Body of pancreas (tissue), 4 donors: ENCODE results near the gene GDPD5.

ENCODE experiments used
- CTCF ChIP-seq, 7 experiments: fragments of 450-650 bp in 4 of 7; fragments of 200-600 bp in 3 of 7; sonication (generic) in 3 of 7; IDR thresholded peaks; one replicate each; pipeline ENCODE4 v1.5.1; 2016 to 2019; ENCODE audit warnings: antibody characterized with exemption in 7 of 7
- POLR2A ChIP-seq, 3 donors: fragments of 450-650 bp; IDR thresholded peaks; one replicate each; pipeline ENCODE4 v1.6.1; 2016; ENCODE audit warnings: antibody characterized with exemption in 3 of 3, mild to moderate bottlenecking in 2 of 3

DNA sequence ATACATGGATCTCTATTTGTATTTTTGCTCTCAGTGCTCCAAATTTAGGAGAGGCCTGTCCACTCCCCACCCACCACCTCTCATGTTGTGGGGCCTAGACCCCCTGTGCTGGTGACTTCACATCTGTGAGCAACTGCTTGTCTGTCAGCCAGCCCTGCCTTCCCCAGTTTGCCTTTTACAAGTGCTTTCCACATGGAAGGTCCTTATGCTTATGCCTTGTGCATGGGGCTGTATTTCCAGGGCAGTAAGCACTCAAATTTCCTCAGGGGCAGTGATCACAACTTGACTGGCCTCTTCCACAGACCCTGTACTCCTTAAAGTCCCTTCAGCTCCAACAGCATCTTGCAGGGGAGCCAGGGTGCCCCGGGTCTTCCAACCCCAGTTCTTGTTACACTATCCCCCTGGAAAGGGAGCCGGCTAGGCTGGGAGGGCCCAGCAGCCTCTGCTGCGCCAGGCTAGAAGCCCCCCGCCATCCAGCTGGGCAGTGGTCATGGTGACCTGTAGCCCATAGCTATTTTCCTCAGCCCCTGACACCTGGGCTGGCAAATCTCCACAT lies 29.9 kb downstream of the GDPD5 start:
- no peak for TF ChIP-seq CTCF (IDR thresholded peaks at IDR 0.05)
- TF ChIP-seq POLR2A (IDR thresholded peaks at IDR 0.05): no peak
